CD14-positive monocyte (primary cell): ENCODE results near the gene PTPRU. TPM values are rescaled to one million over a fixed set of nuclear protein-coding genes. Genes with fewer than 3 reads are reported as not detected.

Experiments used
- DNase-seq, 3 donors: peaks; one replicate each; pipeline ENCODE4 v3.0.0-alpha.2; 2011 to 2022
- H2AFZ ChIP-seq: 2 replicates; pipeline ENCODE4 v1.6.0; 2012; ENCODE audit warnings: mild to moderate bottlenecking, low read depth, low read length, inconsistent platforms; ENCODE audit not compliant: insufficient read depth, poor library complexity, severe bottlenecking
- H3K27ac ChIP-seq, 2 donors: 1 replicate in 1 of 2; 2 replicates in 1 of 2; pipeline ENCODE4 v1.5.1; 2012 to 2013; ENCODE audit warnings: low read length in 2 of 2, control low read depth in 1 of 2, inconsistent platforms in 1 of 2, low read depth in 1 of 2, mild to moderate bottlenecking in 1 of 2
- H3K27me3 ChIP-seq, 2 donors: one replicate each; pipeline versions ENCODE4 v1.6.0 to v1.6.1; 2011 to 2013; ENCODE audit warnings: low read length in 2 of 2; ENCODE audit not compliant: control insufficient read depth in 2 of 2, insufficient read depth in 2 of 2
- H3K36me3 ChIP-seq, 2 donors: replicated peaks in 1 of 2; 1 replicate in 1 of 2; 2 replicates in 1 of 2; pipeline versions ENCODE4 v1.5.1 to v1.6.1; 2012 to 2013; ENCODE audit warnings: low read length in 2 of 2, control low read depth in 1 of 2, inconsistent platforms in 1 of 2, mild to moderate bottlenecking in 1 of 2; ENCODE audit not compliant: insufficient read depth in 2 of 2, control insufficient read depth in 1 of 2
- H3K4me1 ChIP-seq, 2 donors: 1 replicate in 1 of 2; 2 replicates in 1 of 2; pipeline versions ENCODE4 v1.5.1 to v1.6.1; 2012 to 2013; ENCODE audit warnings: low read length in 2 of 2, control low read depth in 1 of 2, inconsistent platforms in 1 of 2, mild to moderate bottlenecking in 1 of 2, moderate library complexity in 1 of 2; ENCODE audit not compliant: insufficient read depth in 2 of 2, control insufficient read depth in 1 of 2
- H3K4me2 ChIP-seq: replicated peaks from 2 replicates; pipeline ENCODE3; 2012; ENCODE audit warnings: low read length, moderate library complexity, mild to moderate bottlenecking; ENCODE audit not compliant: poor library complexity, severe bottlenecking; ENCODE audit errors: extremely low read depth
- H3K4me3 ChIP-seq, 3 experiments: fragments of 200-600 bp in 1 of 3; sonication (generic) in 1 of 3; replicated peaks in 1 of 3; 1 replicate in 2 of 3; 2 replicates in 1 of 3; pipeline ENCODE4 v1.5.1; 2011 to 2013; ENCODE audit warnings: low read length in 3 of 3, mild to moderate bottlenecking in 3 of 3, control low read depth in 2 of 3, low read depth in 2 of 3, inconsistent platforms in 1 of 3, moderate library complexity in 1 of 3
- H3K79me2 ChIP-seq: 2 replicates; pipeline ENCODE4 v1.6.0; 2012; ENCODE audit warnings: mild to moderate bottlenecking, control low read depth, inconsistent platforms, low read length, moderate library complexity; ENCODE audit not compliant: insufficient read depth
- H3K9ac ChIP-seq: 2 replicates; pipeline ENCODE4 v1.6.0; 2017; ENCODE audit warnings: low read length, mild to moderate bottlenecking; ENCODE audit not compliant: insufficient read depth, poor library complexity, severe bottlenecking
- H3K9me3 ChIP-seq, 2 donors: replicated peaks in 1 of 2; 1 replicate in 1 of 2; 2 replicates in 1 of 2; pipeline versions ENCODE4 v1.5.1 to v1.6.1; 2012 to 2013; ENCODE audit warnings: low read length in 2 of 2, control low read depth in 1 of 2; ENCODE audit not compliant: control insufficient read depth in 1 of 2, insufficient read depth in 1 of 2
- H4K20me1 ChIP-seq: 2 replicates; pipeline ENCODE4 v1.6.0; 2012; ENCODE audit warnings: mild to moderate bottlenecking, low read length, control low read depth, moderate library complexity; ENCODE audit not compliant: insufficient read depth
- H3K27ac Mint-ChIP-seq, 7 donors: one replicate each; pipeline ENCODE4 v1.8.0; 2020; ENCODE audit warnings: mild to moderate bottlenecking in 7 of 7, mixed read lengths in 7 of 7, moderate library complexity in 6 of 7, inconsistent platforms in 2 of 7
- H3K27me3 Mint-ChIP-seq, 3 donors: one replicate each; pipeline ENCODE4 v1.8.0; 2021 to 2022; ENCODE audit warnings: low read depth in 3 of 3, mild to moderate bottlenecking in 3 of 3, mixed read lengths in 3 of 3, moderate library complexity in 3 of 3, inconsistent platforms in 1 of 3
- H3K36me3 Mint-ChIP-seq, 2 donors: one replicate each; pipeline ENCODE4 v1.8.0; 2020; ENCODE audit warnings: mixed read lengths in 2 of 2, inconsistent platforms in 1 of 2, mild to moderate bottlenecking in 1 of 2
- H3K4me1 Mint-ChIP-seq: one replicate; pipeline ENCODE4 v1.8.0; 2020; ENCODE audit warnings: mild to moderate bottlenecking, mixed read lengths
- H3K4me3 Mint-ChIP-seq, 2 donors: one replicate each; pipeline ENCODE4 v1.8.0; 2020; ENCODE audit warnings: mild to moderate bottlenecking in 2 of 2, mixed read lengths in 2 of 2, moderate library complexity in 1 of 2
- H3K9me3 Mint-ChIP-seq, 7 donors: one replicate each; pipeline ENCODE4 v1.8.0; 2020 to 2022; ENCODE audit warnings: mixed read lengths in 7 of 7, mild to moderate bottlenecking in 6 of 7, moderate library complexity in 6 of 7, inconsistent platforms in 2 of 7
- CTCF ChIP-seq: fragments of 200-600 bp; IDR thresholded peaks from one replicate; pipeline ENCODE4 v1.8.0; 2022; ENCODE audit warnings: antibody characterized with exemption, mild to moderate bottlenecking
- WGBS: methylation state at CpG from one replicate; pipeline ENCODE4 v1.1.5; 2013; ENCODE audit warnings: missing lambda C conversion rate; ENCODE audit not compliant: insufficient coverage; 5-methylcytosine and 5-hydroxymethylcytosine counted together
- intact Hi-C, 2 donors: fragments of 100-400 bp; cut with micrococcal nuclease; formaldehyde crosslinking; loops; one replicate each; pipeline versions ENCODE4 v1.15.0 to v1.15.1; 2023
- polyA plus RNA-seq, 3 donors: library from polyadenylated mRNA; depleted of rRNA in 1 of 3; unstranded in 2 of 3; stranded (reverse) in 1 of 3; fragments of 300-500 nt in 2 of 3; fragments of >200 nt in 1 of 3; fragmentation: Illumina TruSeq in 2 of 3; gene quantifications; 1 replicate in 2 of 3; 2 replicates in 1 of 3; pipeline ENCODE4 v1.2.3, GENCODE V29; 2012 to 2021

Gene PTPRU
- polyA plus RNA-seq, 3 donors = 0.42 to 1.4 TPM; not detected in 1

- Histone ChIP-seq H3K36me3 (no peaks in the 10 kb centered on the region), H3K79me2 (no peaks in the 10 kb centered on the region), H3K27ac (no peak overlapping the region), H3K9ac (no peak overlapping the region), H3K9me3 (no peaks in the 10 kb centered on the region), H3K4me2 (no peak overlapping the region), H4K20me1 (no peaks in the 10 kb centered on the region), H3K27me3 (no peaks in the 10 kb centered on the region), H3K4me3 (no peak overlapping the region), H2AFZ (no peak overlapping the region), H3K4me1 (no peaks in the 10 kb centered on the region)
- TF ChIP-seq CTCF = no peak
- intact Hi-C loops = no loop called here
- WGBS = 98% methylated on average over 8 of the region's 9 CpGs
- H3K4me1 Mint-ChIP-seq = no peaks in the 10 kb centered on the region
- H3K27ac Mint-ChIP-seq = no peak overlapping the region
- no peaks in the 10 kb centered on the region for H3K9me3 Mint-ChIP-seq
- no peaks in the 10 kb centered on the region for H3K36me3 Mint-ChIP-seq
- no peak overlapping the region for H3K4me3 Mint-ChIP-seq
- DNase-seq = no peak
- H3K27me3 Mint-ChIP-seq = peaks cover 0 to 8% (median 2%) of the 10 kb centered on the region in 3 donors
Observed at GRCh38 chr1:29310616-29311180, 74.4 kb downstream of the PTPRU start.

GRCh38 chr1:29311352-29312030, 75.2 kb downstream of the PTPRU start:
- H3K27ac Mint-ChIP-seq = no peak overlapping the region
- no peaks in the 10 kb centered on the region for H3K36me3 ChIP-seq
- H3K4me3 Mint-ChIP-seq = no peak overlapping the region
- TF ChIP-seq CTCF = no peak
- H3K27ac ChIP-seq = no peak overlapping the region
- H3K27me3 Mint-ChIP-seq = peaks cover 0 to 6% (median 4%) of the 10 kb centered on the region in 3 donors
- H3K9ac ChIP-seq = no peak overlapping the region
- H3K4me2 ChIP-seq = no peak overlapping the region
- no peak overlapping the region for H3K4me3 ChIP-seq
- no peaks in the 10 kb centered on the region for H3K79me2 ChIP-seq
- no peaks in the 10 kb centered on the region for H4K20me1 ChIP-seq
- no peak for DNase-seq
- H3K36me3 Mint-ChIP-seq = no peaks in the 10 kb centered on the region
- no peaks in the 10 kb centered on the region for H3K4me1 ChIP-seq
- H2AFZ ChIP-seq = no peak overlapping the region
- no peaks in the 10 kb centered on the region for H3K27me3 ChIP-seq
- no peaks in the 10 kb centered on the region for H3K4me1 Mint-ChIP-seq
- no peaks in the 10 kb centered on the region for H3K9me3 Mint-ChIP-seq
- H3K9me3 ChIP-seq = no peaks in the 10 kb centered on the region
- intact Hi-C loops = no loop called here
- 88% methylated on average over 13 of the region's 16 CpGs for WGBS
